ENCODE measurements around the gene HSDL2.

HSDL2 gene

GRCh38 chr9:112375361-112375760 is 4.5 kb upstream of the HSDL2 start:
- DNase-seq (ENCODE audit: low spot score) (no peak), ATAC-seq (ENCODE audit: low read depth) (no peak)
- Histone ChIP-seq H3K27me3 (ENCODE audit: insufficient read depth, poor library complexity, severe bottlenecking) (no peaks in the 10 kb centered on the region), H3K9me3 (ENCODE audit: severe bottlenecking) (no peaks in the 10 kb centered on the region), H3K4me3 (ENCODE audit: severe bottlenecking) (no peak overlapping the region), H3K27ac (ENCODE audit: poor library complexity, severe bottlenecking) (no peak overlapping the region), H3K4me1 (ENCODE audit: insufficient read depth, poor library complexity, severe bottlenecking) (peaks cover 10% of the 10 kb centered on the region), H3K36me3 (ENCODE audit: low read depth) (no peaks in the 10 kb centered on the region)
- TF ChIP-seq, protein P1, sequence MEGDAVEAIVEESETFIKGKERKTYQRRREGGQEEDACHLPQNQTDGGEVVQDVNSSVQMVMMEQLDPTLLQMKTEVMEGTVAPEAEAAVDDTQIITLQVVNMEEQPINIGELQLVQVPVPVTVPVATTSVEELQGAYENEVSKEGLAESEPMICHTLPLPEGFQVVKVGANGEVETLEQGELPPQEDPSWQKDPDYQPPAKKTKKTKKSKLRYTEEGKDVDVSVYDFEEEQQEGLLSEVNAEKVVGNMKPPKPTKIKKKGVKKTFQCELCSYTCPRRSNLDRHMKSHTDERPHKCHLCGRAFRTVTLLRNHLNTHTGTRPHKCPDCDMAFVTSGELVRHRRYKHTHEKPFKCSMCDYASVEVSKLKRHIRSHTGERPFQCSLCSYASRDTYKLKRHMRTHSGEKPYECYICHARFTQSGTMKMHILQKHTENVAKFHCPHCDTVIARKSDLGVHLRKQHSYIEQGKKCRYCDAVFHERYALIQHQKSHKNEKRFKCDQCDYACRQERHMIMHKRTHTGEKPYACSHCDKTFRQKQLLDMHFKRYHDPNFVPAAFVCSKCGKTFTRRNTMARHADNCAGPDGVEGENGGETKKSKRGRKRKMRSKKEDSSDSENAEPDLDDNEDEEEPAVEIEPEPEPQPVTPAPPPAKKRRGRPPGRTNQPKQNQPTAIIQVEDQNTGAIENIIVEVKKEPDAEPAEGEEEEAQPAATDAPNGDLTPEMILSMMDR (IDR thresholded peaks at IDR 0.05; ENCODE audit: poor library complexity, severe bottlenecking), result no peak

DNA sequence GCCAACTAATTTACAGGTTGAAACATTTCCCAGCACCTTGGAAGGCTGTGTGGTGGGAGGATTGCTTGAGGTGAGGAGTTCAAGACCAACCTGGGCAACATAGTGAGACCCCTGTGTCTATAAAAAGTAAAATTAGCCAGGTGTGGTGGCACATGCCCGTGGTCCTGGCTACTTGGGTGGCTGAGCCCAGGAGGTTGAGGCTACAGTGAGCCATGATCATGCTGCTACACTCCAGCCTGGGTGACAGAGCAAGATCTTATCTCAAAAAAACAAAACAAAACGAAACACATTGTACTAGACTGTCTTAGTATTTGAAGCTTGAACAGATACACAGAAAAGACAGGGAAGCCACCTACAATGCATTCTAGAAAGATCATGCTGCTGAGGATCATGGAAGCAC is 2.8 kb upstream of the HSDL2 start:
- ATAC-seq (ENCODE audit: low read depth) (no peak), DNase-seq (ENCODE audit: low spot score) (no peak)
- peaks cover 10% of the 10 kb centered on the region for H3K4me1 ChIP-seq (ENCODE audit: insufficient read depth, poor library complexity, severe bottlenecking)
- no peaks in the 10 kb centered on the region for H3K36me3 ChIP-seq (ENCODE audit: low read depth)
- no peak overlapping the region for H3K4me3 ChIP-seq (ENCODE audit: severe bottlenecking)
- TF ChIP-seq, protein P1 (IDR thresholded peaks at IDR 0.05; ENCODE audit: poor library complexity, severe bottlenecking), result no peak
- no peaks in the 10 kb centered on the region for H3K27me3 ChIP-seq (ENCODE audit: insufficient read depth, poor library complexity, severe bottlenecking)
- H3K9me3 ChIP-seq (ENCODE audit: severe bottlenecking), result no peaks in the 10 kb centered on the region
- no peak overlapping the region for H3K27ac ChIP-seq (ENCODE audit: poor library complexity, severe bottlenecking)

DNA sequence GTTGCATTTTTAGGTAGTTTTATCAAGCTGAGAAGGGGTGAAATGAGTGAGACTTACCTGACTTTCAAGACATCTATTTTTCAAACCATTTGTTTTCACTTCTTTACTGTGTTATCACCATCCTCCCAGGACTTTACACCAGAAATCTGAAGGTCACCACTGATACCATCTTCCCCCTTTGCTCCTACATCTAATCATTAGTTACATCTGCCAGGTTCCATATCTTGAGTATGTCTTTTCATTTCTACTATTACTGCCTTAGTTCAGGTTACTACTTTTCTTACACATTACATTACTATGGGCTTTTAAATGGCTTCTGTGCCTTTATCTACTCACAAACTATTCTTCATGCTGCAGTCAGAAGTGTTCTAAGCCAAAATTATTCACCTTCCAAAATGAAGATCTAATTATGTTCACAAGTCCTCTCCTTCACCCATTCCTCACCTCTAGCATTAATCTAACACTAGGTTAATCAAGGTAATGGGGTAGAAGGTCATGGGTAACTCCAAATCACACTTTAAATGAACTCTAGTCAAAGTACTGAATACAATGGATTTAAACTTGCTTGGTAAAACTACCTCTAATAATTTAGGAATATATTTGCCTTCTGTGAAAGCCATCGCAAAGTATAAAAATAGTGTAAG is 2.1 kb upstream of the HSDL2 start:
- Histone ChIP-seq H3K27ac (ENCODE audit: poor library complexity, severe bottlenecking) (no peak overlapping the region), H3K4me1 (ENCODE audit: insufficient read depth, poor library complexity, severe bottlenecking) (peaks cover 10% of the 10 kb centered on the region)

DNA sequence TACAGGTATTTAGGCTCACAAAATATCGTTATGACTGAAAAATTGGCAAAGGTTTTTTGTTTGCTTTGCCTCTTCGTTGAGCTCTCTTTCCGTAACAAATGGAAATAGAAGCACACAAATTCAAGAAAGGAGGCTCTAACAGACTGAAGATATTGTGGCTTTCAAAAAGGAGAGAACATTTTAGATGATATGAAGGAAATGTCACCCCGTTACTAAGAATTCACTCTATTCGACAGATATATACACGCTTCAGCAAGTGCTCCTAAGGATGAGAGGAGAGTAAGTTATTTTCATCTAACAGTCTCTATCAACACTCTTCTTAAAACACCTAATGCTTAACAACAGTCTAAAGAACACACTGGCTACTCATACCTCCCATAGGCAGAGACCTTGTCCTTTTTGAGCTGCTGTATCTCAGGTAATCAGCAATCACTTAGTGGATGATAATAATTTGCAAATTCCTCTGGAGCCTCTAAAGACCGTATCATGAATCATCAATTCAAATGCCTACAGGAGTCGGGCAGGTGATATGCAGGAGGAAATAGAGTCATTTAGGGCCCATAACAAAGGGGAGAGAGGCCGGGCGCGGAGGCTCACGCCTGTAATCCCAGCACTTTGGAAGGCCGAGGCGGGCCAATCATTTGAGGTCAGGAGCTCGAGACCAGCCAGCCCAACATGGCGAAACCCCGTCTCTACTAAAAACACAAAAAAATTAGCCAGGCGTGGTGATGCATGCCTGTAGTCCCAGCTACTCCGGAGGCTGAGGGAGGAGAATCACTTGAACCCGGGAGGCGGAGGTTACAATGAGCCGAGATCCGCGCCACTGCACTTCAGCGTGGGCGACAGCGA is 1.4 kb upstream of the HSDL2 start:
- Histone ChIP-seq H3K4me3 (ENCODE audit: severe bottlenecking) (peak overlapping the region; percentile 83), H3K9me3 (ENCODE audit: severe bottlenecking) (no peaks in the 10 kb centered on the region), H3K36me3 (ENCODE audit: low read depth) (no peaks in the 10 kb centered on the region), H3K27me3 (ENCODE audit: insufficient read depth, poor library complexity, severe bottlenecking) (no peaks in the 10 kb centered on the region), H3K4me1 (ENCODE audit: insufficient read depth, poor library complexity, severe bottlenecking) (peaks cover 10% of the 10 kb centered on the region), H3K27ac (ENCODE audit: poor library complexity, severe bottlenecking) (peak overlapping the region; percentile 67)
- peak; percentile 11; the same call in 2 of the 3 replicates for ATAC-seq (ENCODE audit: low read depth)
- TF ChIP-seq, protein P1 (IDR thresholded peaks at IDR 0.05; ENCODE audit: poor library complexity, severe bottlenecking), result no peak
- no peak for DNase-seq (ENCODE audit: low spot score)

More for the DNA sequence above, 2.1 kb upstream of the HSDL2 start:
- ATAC-seq (ENCODE audit: low read depth) (no peak), DNase-seq (ENCODE audit: low spot score) (no peak)
- TF ChIP-seq, protein P1 (IDR thresholded peaks at IDR 0.05; ENCODE audit: poor library complexity, severe bottlenecking), result no peak
- no peaks in the 10 kb centered on the region for H3K27me3 ChIP-seq (ENCODE audit: insufficient read depth, poor library complexity, severe bottlenecking)
- H3K4me3 ChIP-seq (ENCODE audit: severe bottlenecking), result no peak overlapping the region
- H3K9me3 ChIP-seq (ENCODE audit: severe bottlenecking), result no peaks in the 10 kb centered on the region
- H3K36me3 ChIP-seq (ENCODE audit: low read depth), result no peaks in the 10 kb centered on the region

Data from RWPE2 (cell line).